Choroid plexus epithelial cell (primary cell): Measurements from ENCODE around the gene BORCS5.
"Not testable (repeated sequence)": the region's sequence is repeated elsewhere in the genome, so short reads cannot be mapped to it uniquely, and the experiment has no call there.

Source experiments
- DNase-seq: peaks from one replicate; pipeline ENCODE4 v3.0.0-alpha.2; 2010; ENCODE audit warnings: low read depth
- H3K4me3 ChIP-seq: 2 replicates; pipeline ENCODE4 v1.5.1; 2011; ENCODE audit warnings: low read depth, mild to moderate bottlenecking, control low read depth, low read length, moderate library complexity
- TF ChIP-seq, protein P1 (sequence below): conservative IDR thresholded peaks from 2 replicates; pipeline ENCODE4 v1.5.1; 2011; ENCODE audit warnings: low read depth, mild to moderate bottlenecking, control low read depth, inconsistent platforms, low read length, moderate library complexity

The BORCS5 gene

GRCh38 chr12:12415886-12416285 lies 59.0 kb downstream of the BORCS5 start:
- DNase-seq, result no peak
- TF ChIP-seq, protein P1, sequence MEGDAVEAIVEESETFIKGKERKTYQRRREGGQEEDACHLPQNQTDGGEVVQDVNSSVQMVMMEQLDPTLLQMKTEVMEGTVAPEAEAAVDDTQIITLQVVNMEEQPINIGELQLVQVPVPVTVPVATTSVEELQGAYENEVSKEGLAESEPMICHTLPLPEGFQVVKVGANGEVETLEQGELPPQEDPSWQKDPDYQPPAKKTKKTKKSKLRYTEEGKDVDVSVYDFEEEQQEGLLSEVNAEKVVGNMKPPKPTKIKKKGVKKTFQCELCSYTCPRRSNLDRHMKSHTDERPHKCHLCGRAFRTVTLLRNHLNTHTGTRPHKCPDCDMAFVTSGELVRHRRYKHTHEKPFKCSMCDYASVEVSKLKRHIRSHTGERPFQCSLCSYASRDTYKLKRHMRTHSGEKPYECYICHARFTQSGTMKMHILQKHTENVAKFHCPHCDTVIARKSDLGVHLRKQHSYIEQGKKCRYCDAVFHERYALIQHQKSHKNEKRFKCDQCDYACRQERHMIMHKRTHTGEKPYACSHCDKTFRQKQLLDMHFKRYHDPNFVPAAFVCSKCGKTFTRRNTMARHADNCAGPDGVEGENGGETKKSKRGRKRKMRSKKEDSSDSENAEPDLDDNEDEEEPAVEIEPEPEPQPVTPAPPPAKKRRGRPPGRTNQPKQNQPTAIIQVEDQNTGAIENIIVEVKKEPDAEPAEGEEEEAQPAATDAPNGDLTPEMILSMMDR, result no peak
- no peak overlapping the region for H3K4me3 ChIP-seq

GRCh38 chr12:12419165-12419564 lies 62.3 kb downstream of the BORCS5 start:
- not testable (repeated sequence) for DNase-seq, H3K4me3 ChIP-seq

GRCh38 chr12:12423367-12423766 lies 66.5 kb downstream of the BORCS5 start:
- TF ChIP-seq, protein P1, result no peak
- no peak overlapping the region for H3K4me3 ChIP-seq
- no peak for DNase-seq

GRCh38 chr12:12425001-12425400 lies 68.1 kb downstream of the BORCS5 start:
- TF ChIP-seq, protein P1, result no peak
- H3K4me3 ChIP-seq, result no peak overlapping the region
- DNase-seq, result no peak

DNA sequence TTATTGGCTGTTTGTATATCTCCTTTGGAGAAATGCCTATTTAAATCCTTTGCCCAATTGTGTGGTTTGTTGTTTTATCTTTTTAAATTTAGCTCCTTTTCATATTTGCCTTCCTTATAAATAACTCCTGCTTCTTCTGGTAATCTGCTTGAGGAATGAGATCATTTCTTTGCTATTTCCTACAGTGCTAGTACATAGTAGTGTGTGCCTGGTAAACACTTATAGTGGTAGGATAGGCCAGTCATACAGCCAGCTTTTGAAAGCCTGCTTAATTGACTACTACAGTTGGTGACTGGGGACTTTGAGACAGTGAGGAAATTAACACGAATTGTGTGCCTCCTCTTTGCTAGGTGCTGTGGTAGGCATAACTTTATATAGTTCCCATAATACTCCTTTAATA lies 68.7 kb downstream of the BORCS5 start:
- TF ChIP-seq, protein P1, result no peak
- DNase-seq, result peak; percentile 66
- H3K4me3 ChIP-seq, result no peak overlapping the region

GRCh38 chr12:12427568-12427967 lies 70.7 kb downstream of the BORCS5 start:
- no peak for DNase-seq
- no peak overlapping the region for H3K4me3 ChIP-seq
- TF ChIP-seq, protein P1, result no peak

DNA sequence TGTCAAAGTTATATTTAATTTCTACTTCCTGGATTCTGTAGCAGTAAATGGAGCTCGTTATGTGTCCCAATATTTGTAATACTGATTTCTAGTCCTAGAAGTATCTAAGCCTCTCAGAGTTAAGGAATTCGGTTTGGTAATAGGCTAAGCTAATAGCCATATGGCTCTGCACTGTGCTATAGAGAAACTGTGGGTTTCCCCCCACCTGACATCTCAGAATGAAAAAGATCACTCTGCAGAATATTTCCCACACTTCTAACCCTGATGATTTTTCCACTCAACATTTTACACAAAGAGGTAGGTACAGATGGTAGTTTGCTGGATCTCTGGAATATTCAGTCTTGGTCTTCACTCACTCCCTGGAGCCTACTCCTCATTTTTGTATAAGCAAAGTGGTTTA lies 71.2 kb downstream of the BORCS5 start:
- DNase-seq, result no peak
- TF ChIP-seq, protein P1, result no peak
- no peak overlapping the region for H3K4me3 ChIP-seq
